ENCODE measurements around the gene HSPA4L.

- TF ChIP-seq GATA2 (IDR thresholded peaks at IDR 0.05; ENCODE audit: low read depth, low read length) (no peak), GATA3 (IDR thresholded peaks at IDR 0.05; ENCODE audit: low read depth, low read length) (no peak)
These were observed 50.5 kb downstream of the HSPA4L start for GRCh38 chr4:127832585-127832984.

Data from SH-SY5Y (cell line).